Retinal pigment epithelial cell (primary cell): ENCODE measurements around the gene DNAH3.

Source experiments
- DNase-seq: peaks from one replicate; pipeline ENCODE4 v3.0.0-alpha.2; 2010; ENCODE audit warnings: low read depth
- H3K4me3 ChIP-seq: 2 replicates; pipeline ENCODE4 v1.5.1; 2011; ENCODE audit warnings: mild to moderate bottlenecking, low read length, control low read depth, moderate library complexity
- CTCF ChIP-seq: conservative IDR thresholded peaks from 2 replicates; pipeline ENCODE4 v1.5.1; 2011; ENCODE audit warnings: low read depth, low read length, control low read depth, inconsistent platforms

Gene DNAH3

DNA sequence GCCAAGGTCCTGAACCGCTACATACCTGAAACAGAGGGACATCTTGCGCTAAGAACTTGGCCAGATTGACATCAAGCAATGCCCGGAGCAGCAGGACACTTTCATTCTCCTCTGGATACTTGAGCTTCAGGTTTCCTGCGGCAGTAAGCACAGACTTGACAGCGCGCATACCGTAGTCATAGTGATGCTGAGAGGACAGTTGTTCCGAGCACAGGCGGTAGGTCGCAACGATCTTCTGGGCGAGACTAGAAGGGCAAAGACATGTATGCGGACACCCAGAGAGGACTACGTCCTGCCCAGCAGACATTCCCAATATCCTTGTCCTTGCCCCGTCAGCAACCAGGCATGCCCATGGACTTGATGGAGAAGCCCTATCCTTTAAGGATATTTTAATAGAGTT is 112.9 kb downstream of the DNAH3 start:
- H3K4me3 ChIP-seq: no peak overlapping the region
- no peak for DNase-seq
- TF ChIP-seq CTCF: no peak

DNA sequence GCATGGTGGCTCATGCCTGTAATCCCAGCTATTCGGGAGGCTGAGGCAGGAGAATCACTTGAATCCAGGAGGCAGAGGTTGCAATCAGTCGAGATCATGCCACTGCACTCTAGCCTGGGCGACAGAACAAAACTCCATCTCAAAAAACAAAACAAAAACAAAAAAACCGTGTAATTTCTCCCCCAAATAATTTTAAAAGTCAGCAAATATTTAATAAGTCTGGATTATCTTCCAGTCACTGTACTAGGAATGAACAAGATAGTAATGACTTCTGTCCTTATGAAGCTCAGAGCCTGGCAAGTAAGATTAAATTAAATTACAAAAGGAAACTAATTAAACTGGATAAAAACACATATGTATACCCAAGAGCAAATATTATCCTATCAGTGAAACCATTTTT is 113.5 kb downstream of the DNAH3 start:
- no peak for TF ChIP-seq CTCF
- no peak for DNase-seq
- no peak overlapping the region for H3K4me3 ChIP-seq

GRCh38 chr16:21036471-21036870 is 114.2 kb downstream of the DNAH3 start:
- no peak for DNase-seq
- TF ChIP-seq CTCF: no peak
- no peak overlapping the region for H3K4me3 ChIP-seq

GRCh38 chr16:21033704-21034103 is 116.9 kb downstream of the DNAH3 start:
- H3K4me3 ChIP-seq: no peak overlapping the region
- TF ChIP-seq CTCF: no peak
- DNase-seq: no peak

GRCh38 chr16:21033264-21033663 is 117.4 kb downstream of the DNAH3 start:
- no peak overlapping the region for H3K4me3 ChIP-seq
- DNase-seq: no peak
- no peak for TF ChIP-seq CTCF

GRCh38 chr16:21028728-21029127 is 121.9 kb downstream of the DNAH3 start:
- DNase-seq: no peak
- H3K4me3 ChIP-seq: no peak overlapping the region
- no peak for TF ChIP-seq CTCF

DNA sequence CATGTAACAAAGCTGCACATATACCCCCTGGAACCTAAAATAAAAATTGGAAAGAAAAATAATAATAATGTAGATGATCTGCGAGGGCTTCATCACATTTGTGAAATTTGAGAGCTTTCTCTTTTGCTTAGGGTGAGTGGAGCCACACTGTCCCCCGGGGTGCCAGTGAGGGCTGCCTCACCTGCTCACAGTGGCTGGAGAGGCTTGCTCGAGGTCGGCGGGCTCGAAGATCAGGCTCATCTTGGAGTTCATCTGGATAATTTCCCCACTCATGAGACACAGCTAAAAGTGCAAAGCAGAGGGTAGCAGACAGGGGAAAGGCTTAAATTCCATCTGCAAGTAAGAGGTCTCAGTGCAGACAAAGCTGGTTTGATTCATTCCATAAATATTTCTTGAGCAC is 123.8 kb downstream of the DNAH3 start:
- H3K4me3 ChIP-seq: no peak overlapping the region
- DNase-seq: no peak
- no peak for TF ChIP-seq CTCF
